Liver (tissue), 9 donors: ENCODE measurements around the gene MAP2K3. TPM values are rescaled to one million over a fixed set of nuclear protein-coding genes. Genes with fewer than 3 reads are reported as not detected.

Experiments
- DNase-seq: peaks from one replicate; pipeline ENCODE4 v3.0.0-alpha.2; 2017; ENCODE audit warnings: low spot score
- H3K27ac ChIP-seq, 2 donors: one replicate each; pipeline ENCODE4 v1.7.0; 2013; ENCODE audit warnings: inconsistent platforms in 2 of 2, low read length in 2 of 2, control low read depth in 1 of 2, low read depth in 1 of 2, mild to moderate bottlenecking in 1 of 2
- H3K27me3 ChIP-seq, 4 donors: one replicate each; pipeline versions ENCODE4 v1.6.1 to v1.7.0; 2013; ENCODE audit warnings: low read length in 3 of 4, inconsistent platforms in 1 of 4, mild to moderate bottlenecking in 1 of 4, moderate library complexity in 1 of 4; ENCODE audit not compliant: control insufficient read depth in 4 of 4, insufficient read depth in 4 of 4
- H3K36me3 ChIP-seq, 4 donors: one replicate each; pipeline versions ENCODE4 v1.6.1 to v1.7.0; 2013; ENCODE audit warnings: low read length in 3 of 4, mild to moderate bottlenecking in 3 of 4, low read depth in 1 of 4, moderate library complexity in 1 of 4; ENCODE audit not compliant: control insufficient read depth in 4 of 4, insufficient read depth in 3 of 4
- H3K4me1 ChIP-seq, 4 donors: one replicate each; pipeline versions ENCODE4 v1.6.1 to v1.7.0; 2013; ENCODE audit warnings: low read length in 3 of 4, mild to moderate bottlenecking in 3 of 4, moderate library complexity in 1 of 4; ENCODE audit not compliant: control insufficient read depth in 4 of 4, insufficient read depth in 4 of 4
- H3K4me3 ChIP-seq, 3 donors: one replicate each; pipeline versions ENCODE4 v1.6.1 to v1.7.0; 2013; ENCODE audit warnings: low read length in 3 of 3, control low read depth in 1 of 3, low read depth in 1 of 3, mild to moderate bottlenecking in 1 of 3
- H3K9ac ChIP-seq, 2 donors: one replicate each; pipeline ENCODE4 v1.7.0; 2013; ENCODE audit warnings: low read length in 2 of 2, mild to moderate bottlenecking in 2 of 2, moderate library complexity in 2 of 2, control low read depth in 1 of 2, low read depth in 1 of 2
- H3K9me3 ChIP-seq, 4 donors: one replicate each; pipeline versions ENCODE4 v1.6.1 to v1.7.0; 2013; ENCODE audit warnings: low read length in 3 of 4; ENCODE audit not compliant: control insufficient read depth in 4 of 4
- EGR1 ChIP-seq, 2 donors: IDR thresholded peaks; 2 replicates each; pipeline ENCODE4 v1.6.1; 2016 to 2018; ENCODE audit warnings: antibody characterized with exemption in 2 of 2, low read depth in 2 of 2
- FOXA1 ChIP-seq: IDR thresholded peaks from 2 replicates; pipeline ENCODE4 v1.6.1; 2016; ENCODE audit warnings: antibody characterized with exemption
- FOXA2 ChIP-seq: IDR thresholded peaks from 2 replicates; pipeline ENCODE4 v1.6.1; 2016; ENCODE audit warnings: antibody characterized with exemption
- GABPA ChIP-seq, 2 donors: IDR thresholded peaks in 1 of 2; conservative IDR thresholded peaks in 1 of 2; 2 replicates each; pipeline ENCODE4 v1.6.1; 2016; ENCODE audit warnings: antibody characterized with exemption in 2 of 2, mild to moderate bottlenecking in 1 of 2, moderate library complexity in 1 of 2
- HNF4A ChIP-seq, 2 donors: conservative IDR thresholded peaks; 2 replicates each; pipeline ENCODE4 v1.6.1; 2016; ENCODE audit warnings: antibody characterized with exemption in 2 of 2, mild to moderate bottlenecking in 2 of 2
- HNF4G ChIP-seq: IDR thresholded peaks from 2 replicates; pipeline ENCODE4 v1.6.1; 2016; ENCODE audit warnings: antibody characterized with exemption
- JUND ChIP-seq, 2 donors: IDR thresholded peaks; 2 replicates each; pipeline ENCODE4 v1.6.1; 2016; ENCODE audit warnings: antibody characterized with exemption in 2 of 2
- NR2F2 ChIP-seq: IDR thresholded peaks from 2 replicates; pipeline ENCODE4 v1.6.1; 2016; ENCODE audit warnings: antibody characterized with exemption
- RAD21 ChIP-seq, 2 donors: IDR thresholded peaks; 2 replicates each; pipeline ENCODE4 v1.6.1; 2016; ENCODE audit warnings: antibody characterized with exemption in 2 of 2, mild to moderate bottlenecking in 2 of 2
- RXRA ChIP-seq, 2 donors: IDR thresholded peaks; 2 replicates each; pipeline ENCODE4 v1.6.1; 2017 to 2018; ENCODE audit warnings: antibody characterized with exemption in 2 of 2, mild to moderate bottlenecking in 1 of 2
- SP1 ChIP-seq: IDR thresholded peaks from 2 replicates; pipeline ENCODE4 v1.6.1; 2018; ENCODE audit warnings: antibody characterized with exemption, mild to moderate bottlenecking
- TAF1 ChIP-seq: conservative IDR thresholded peaks from 2 replicates; pipeline ENCODE4 v1.6.1; 2016; ENCODE audit warnings: antibody characterized with exemption, mild to moderate bottlenecking
- YY1 ChIP-seq: IDR thresholded peaks from 2 replicates; pipeline ENCODE4 v1.6.1; 2016; ENCODE audit warnings: antibody characterized with exemption, mild to moderate bottlenecking
- WGBS: extraction: QIAGEN DNeasy Blood & Tissue Kit; methylation state at CpG from one replicate; pipeline ENCODE4 v1.1.7; 2013; 5-methylcytosine and 5-hydroxymethylcytosine counted together
- polyA plus RNA-seq, 2 donors: library from polyadenylated mRNA; stranded (reverse) in 1 of 2; unstranded in 1 of 2; fragments of 200-250 nt in 1 of 2; fragments of >200 nt in 1 of 2; fragmentation: Nextera tagmentation in 1 of 2; extraction: Ambion mirVana in 1 of 2; gene quantifications; one replicate each; pipeline versions ENCODE4 v1.2.1 to v1.2.3, GENCODE V29; 2013 to 2015
- total RNA-seq, 2 donors: library from RNA; depleted of rRNA; stranded (reverse); fragments of >200 nt; gene quantifications; one replicate each; pipeline ENCODE4 v1.2.3, GENCODE V29; 2014
- TF ChIP-seq, protein P1 (sequence below): IDR thresholded peaks from 2 replicates; pipeline ENCODE4 v1.6.1; 2016; ENCODE audit warnings: antibody characterized with exemption, mild to moderate bottlenecking
- TF ChIP-seq, protein P2 (sequence below): IDR thresholded peaks from 2 replicates; pipeline ENCODE4 v1.6.1; 2016; ENCODE audit warnings: antibody characterized with exemption
- TF ChIP-seq, protein P3 (sequence below): IDR thresholded peaks from 2 replicates; pipeline ENCODE4 v1.6.1; 2016; ENCODE audit warnings: antibody characterized with exemption
- TF ChIP-seq, protein P4 (sequence below): fragments of 150-350 bp; IDR thresholded peaks from 2 replicates; pipeline ENCODE4 v1.5.1; 2017; ENCODE audit warnings: improper control_type of control experiment, low read depth, low read length; ENCODE audit not compliant: missing input control
- donor health status: healthy.
- donor health status: healthy.
- donor health status: healthy.
- donor health status: healthy.
- donor health status: healthy.

Gene MAP2K3
- total and polyA plus RNA-seq, 4 donors, result 21.6 to 88.4 (median 30.5) TPM

DNA sequence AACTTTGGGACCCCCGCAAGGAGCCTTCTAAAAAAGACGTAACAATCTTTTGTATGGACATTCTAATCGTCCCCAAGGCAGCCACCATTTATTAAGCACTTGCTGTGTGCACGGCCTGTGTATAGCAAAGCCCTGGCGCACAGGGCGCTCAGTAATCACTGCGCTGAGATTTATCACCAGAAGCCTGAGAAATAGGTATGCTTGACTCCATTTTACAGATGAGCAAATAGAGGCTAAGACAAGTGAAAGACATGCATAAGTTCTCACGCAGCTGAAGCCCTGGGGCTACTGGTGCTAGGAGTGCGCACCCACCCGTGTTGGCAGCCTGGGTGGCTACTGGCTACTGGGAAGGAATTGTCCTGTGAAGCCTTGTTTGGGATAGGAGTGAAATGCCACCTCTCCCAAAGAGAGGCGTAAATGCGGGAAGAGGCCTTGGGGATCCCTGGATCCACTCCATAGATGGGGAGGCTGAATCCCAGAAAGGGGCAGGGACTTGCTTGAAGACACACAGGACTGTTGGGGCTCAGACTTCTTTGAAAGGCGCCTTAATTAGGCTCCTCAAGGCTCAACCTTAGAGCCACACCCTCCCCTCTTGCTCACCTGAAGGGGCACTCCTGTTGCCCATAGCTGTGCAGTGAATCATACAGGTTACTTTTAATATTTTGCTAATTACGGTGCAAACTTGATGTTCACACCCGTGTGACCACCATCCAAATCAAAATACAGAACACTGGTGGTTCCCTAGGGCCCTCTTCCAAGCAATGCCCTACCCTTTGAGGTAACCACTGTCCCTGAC lies 30.7 kb upstream of the MAP2K3 start (continued):
- TF ChIP-seq, protein P1, sequence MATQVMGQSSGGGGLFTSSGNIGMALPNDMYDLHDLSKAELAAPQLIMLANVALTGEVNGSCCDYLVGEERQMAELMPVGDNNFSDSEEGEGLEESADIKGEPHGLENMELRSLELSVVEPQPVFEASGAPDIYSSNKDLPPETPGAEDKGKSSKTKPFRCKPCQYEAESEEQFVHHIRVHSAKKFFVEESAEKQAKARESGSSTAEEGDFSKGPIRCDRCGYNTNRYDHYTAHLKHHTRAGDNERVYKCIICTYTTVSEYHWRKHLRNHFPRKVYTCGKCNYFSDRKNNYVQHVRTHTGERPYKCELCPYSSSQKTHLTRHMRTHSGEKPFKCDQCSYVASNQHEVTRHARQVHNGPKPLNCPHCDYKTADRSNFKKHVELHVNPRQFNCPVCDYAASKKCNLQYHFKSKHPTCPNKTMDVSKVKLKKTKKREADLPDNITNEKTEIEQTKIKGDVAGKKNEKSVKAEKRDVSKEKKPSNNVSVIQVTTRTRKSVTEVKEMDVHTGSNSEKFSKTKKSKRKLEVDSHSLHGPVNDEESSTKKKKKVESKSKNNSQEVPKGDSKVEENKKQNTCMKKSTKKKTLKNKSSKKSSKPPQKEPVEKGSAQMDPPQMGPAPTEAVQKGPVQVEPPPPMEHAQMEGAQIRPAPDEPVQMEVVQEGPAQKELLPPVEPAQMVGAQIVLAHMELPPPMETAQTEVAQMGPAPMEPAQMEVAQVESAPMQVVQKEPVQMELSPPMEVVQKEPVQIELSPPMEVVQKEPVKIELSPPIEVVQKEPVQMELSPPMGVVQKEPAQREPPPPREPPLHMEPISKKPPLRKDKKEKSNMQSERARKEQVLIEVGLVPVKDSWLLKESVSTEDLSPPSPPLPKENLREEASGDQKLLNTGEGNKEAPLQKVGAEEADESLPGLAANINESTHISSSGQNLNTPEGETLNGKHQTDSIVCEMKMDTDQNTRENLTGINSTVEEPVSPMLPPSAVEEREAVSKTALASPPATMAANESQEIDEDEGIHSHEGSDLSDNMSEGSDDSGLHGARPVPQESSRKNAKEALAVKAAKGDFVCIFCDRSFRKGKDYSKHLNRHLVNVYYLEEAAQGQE, result no peak

DNA sequence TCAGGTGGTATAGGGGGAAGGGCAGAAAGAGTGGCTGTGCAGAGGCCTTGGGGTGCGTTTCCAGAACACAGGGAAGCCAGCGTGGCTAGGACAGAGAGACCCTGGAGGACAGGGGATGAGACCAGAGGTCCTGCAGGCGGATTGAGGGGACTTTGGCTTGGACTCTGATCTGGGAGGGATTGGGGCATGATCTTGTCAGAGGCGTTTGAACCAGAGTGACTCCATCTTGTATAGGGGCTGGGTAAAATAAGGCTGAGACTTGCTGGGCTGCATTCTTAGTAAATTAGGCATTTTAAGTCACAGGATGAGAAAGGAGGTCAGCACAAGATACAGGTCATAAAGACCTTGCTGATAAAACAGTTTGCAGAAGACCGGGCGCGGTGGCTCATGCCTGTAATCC lies 25.9 kb upstream of the MAP2K3 start:
- H3K9ac ChIP-seq, result no peak overlapping the region
- TF ChIP-seq TAF1 (no peak), HNF4A (conservative IDR thresholded peaks at IDR 0.05) (no peak), RAD21 (IDR thresholded peaks at IDR 0.05) (no peak), JUND (IDR thresholded peaks at IDR 0.05) (no peak), EGR1 (IDR thresholded peaks at IDR 0.05; ENCODE audit: low read depth in 2 of 2) (no peak), GABPA (IDR thresholded peaks at IDR 0.05 in 1 of 2, conservative IDR thresholded peaks at IDR 0.05 in 1 of 2) (no peak), NR2F2 (no peak), RXRA (IDR thresholded peaks at IDR 0.05) (no peak), FOXA1 (no peak), FOXA2 (no peak), HNF4G (no peak)
- TF ChIP-seq, protein P2, sequence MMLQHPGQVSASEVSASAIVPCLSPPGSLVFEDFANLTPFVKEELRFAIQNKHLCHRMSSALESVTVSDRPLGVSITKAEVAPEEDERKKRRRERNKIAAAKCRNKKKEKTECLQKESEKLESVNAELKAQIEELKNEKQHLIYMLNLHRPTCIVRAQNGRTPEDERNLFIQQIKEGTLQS, result no peak
- TF ChIP-seq, protein P3, sequence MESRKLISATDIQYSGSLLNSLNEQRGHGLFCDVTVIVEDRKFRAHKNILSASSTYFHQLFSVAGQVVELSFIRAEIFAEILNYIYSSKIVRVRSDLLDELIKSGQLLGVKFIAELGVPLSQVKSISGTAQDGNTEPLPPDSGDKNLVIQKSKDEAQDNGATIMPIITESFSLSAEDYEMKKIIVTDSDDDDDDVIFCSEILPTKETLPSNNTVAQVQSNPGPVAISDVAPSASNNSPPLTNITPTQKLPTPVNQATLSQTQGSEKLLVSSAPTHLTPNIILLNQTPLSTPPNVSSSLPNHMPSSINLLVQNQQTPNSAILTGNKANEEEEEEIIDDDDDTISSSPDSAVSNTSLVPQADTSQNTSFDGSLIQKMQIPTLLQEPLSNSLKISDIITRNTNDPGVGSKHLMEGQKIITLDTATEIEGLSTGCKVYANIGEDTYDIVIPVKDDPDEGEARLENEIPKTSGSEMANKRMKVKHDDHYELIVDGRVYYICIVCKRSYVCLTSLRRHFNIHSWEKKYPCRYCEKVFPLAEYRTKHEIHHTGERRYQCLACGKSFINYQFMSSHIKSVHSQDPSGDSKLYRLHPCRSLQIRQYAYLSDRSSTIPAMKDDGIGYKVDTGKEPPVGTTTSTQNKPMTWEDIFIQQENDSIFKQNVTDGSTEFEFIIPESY, result no peak

DNA sequence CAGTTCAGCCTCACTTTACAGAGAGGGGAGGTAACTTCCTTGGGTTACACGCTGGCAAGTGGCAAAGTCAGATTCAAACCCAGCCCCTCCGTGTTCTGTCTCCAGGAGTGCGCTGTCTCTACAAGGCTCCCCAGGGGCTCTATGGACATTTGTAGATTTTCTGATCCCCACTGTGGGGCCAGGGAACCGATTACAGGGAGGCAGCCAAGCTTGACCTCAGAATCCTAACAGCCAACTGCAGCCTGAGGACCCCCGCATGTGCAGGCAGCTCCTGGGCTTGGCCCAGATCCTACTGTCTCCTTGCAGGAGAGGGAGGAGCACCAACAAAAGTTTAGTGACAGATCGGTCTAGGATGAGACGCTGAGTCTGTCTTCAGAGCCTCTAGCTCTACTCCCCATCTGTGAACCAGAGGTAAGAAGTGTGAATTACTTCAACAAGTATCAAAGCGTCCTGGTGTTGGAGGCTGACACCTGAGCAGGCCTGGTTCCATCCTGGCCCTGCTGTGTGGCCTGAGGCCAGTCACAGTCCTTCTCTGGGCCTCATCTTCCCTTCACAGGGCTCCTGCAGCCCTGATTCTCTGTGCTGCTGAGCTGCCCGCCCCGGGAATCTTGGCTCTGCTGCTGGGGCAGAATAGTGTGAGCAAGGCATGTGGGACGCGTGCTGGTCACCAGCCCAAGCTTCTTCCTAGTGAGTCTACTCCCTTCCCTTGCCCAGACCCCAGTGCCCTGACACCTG lies 22.1 kb upstream of the MAP2K3 start:
- H3K36me3 ChIP-seq, result no peaks in the 10 kb centered on the region
- H3K27me3 ChIP-seq, result no peaks in the 10 kb centered on the region
- no peak for DNase-seq
- H3K4me1 ChIP-seq, result no peaks in the 10 kb centered on the region
- H3K27ac ChIP-seq, result no peak overlapping the region
- WGBS, result 85% methylated on average over 12 of the region's 12 CpGs
- H3K9ac ChIP-seq, result no peak overlapping the region
- no peaks in the 10 kb centered on the region for H3K9me3 ChIP-seq
- TF ChIP-seq YY1 (no peak), RXRA (IDR thresholded peaks at IDR 0.05) (no peak), HNF4G (no peak), HNF4A (conservative IDR thresholded peaks at IDR 0.05) (no peak), SP1 (no peak), TAF1 (no peak), JUND (IDR thresholded peaks at IDR 0.05) (no peak), GABPA (IDR thresholded peaks at IDR 0.05 in 1 of 2, conservative IDR thresholded peaks at IDR 0.05 in 1 of 2) (no peak), EGR1 (IDR thresholded peaks at IDR 0.05; ENCODE audit: low read depth in 2 of 2) (no peak), NR2F2 (no peak), FOXA2 (no peak)
- TF ChIP-seq, protein P2, result no peak
- TF ChIP-seq, protein P4, sequence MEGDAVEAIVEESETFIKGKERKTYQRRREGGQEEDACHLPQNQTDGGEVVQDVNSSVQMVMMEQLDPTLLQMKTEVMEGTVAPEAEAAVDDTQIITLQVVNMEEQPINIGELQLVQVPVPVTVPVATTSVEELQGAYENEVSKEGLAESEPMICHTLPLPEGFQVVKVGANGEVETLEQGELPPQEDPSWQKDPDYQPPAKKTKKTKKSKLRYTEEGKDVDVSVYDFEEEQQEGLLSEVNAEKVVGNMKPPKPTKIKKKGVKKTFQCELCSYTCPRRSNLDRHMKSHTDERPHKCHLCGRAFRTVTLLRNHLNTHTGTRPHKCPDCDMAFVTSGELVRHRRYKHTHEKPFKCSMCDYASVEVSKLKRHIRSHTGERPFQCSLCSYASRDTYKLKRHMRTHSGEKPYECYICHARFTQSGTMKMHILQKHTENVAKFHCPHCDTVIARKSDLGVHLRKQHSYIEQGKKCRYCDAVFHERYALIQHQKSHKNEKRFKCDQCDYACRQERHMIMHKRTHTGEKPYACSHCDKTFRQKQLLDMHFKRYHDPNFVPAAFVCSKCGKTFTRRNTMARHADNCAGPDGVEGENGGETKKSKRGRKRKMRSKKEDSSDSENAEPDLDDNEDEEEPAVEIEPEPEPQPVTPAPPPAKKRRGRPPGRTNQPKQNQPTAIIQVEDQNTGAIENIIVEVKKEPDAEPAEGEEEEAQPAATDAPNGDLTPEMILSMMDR, result no peak
- H3K4me3 ChIP-seq, result no peak overlapping the region

More for the DNA sequence above, 25.9 kb upstream of the MAP2K3 start:
- H3K4me1 ChIP-seq, result peaks cover 2 to 4% (median 3%) of the 10 kb centered on the region in 4 donors
- no peak overlapping the region for H3K27ac ChIP-seq
- H3K4me3 ChIP-seq, result no peak overlapping the region
- H3K27me3 ChIP-seq, result no peaks in the 10 kb centered on the region
- no peak for DNase-seq
- H3K36me3 ChIP-seq, result no peaks in the 10 kb centered on the region
- no peaks in the 10 kb centered on the region for H3K9me3 ChIP-seq
- 96% methylated on average over 7 of the region's 7 CpGs for WGBS
